ENCODE results near the gene EIF4G3.

Gene EIF4G3

GRCh38 chr1:20998826-20999225 is 177.9 kb downstream of the EIF4G3 start:
- no peak for DNase-seq

- no peak for DNase-seq
Measured at GRCh38 chr1:20997602-20998224, 179.0 kb downstream of the EIF4G3 start.

- no peak for DNase-seq
Measured at GRCh38 chr1:20996554-20996953, 180.1 kb downstream of the EIF4G3 start.

- DNase-seq, result no peak
Measured at GRCh38 chr1:20993716-20994575, 182.8 kb downstream of the EIF4G3 start.

GRCh38 chr1:20992322-20993056 is 184.2 kb downstream of the EIF4G3 start:
- DNase-seq, result no peak

- DNase-seq, result no peak
Measured at GRCh38 chr1:20988943-20989342, 187.8 kb downstream of the EIF4G3 start.

- DNase-seq, result no peak
Measured at GRCh38 chr1:20987831-20988825, 188.6 kb downstream of the EIF4G3 start.

- DNase-seq, result no peak
Measured at GRCh38 chr1:20983297-20983889, 193.3 kb downstream of the EIF4G3 start.

- DNase-seq, result no peak
Measured at GRCh38 chr1:20982316-20982715, 194.4 kb downstream of the EIF4G3 start.

GRCh38 chr1:20981915-20982314 is 194.8 kb downstream of the EIF4G3 start:
- DNase-seq, result no peak

GRCh38 chr1:20980051-20980450 is 196.6 kb downstream of the EIF4G3 start:
- DNase-seq, result no peak

- DNase-seq, result no peak
Measured at GRCh38 chr1:20978413-20978812, 198.3 kb downstream of the EIF4G3 start.

GRCh38 chr1:20975668-20976067 is 201.0 kb downstream of the EIF4G3 start:
- DNase-seq, result no peak

- DNase-seq, result no peak
Measured at GRCh38 chr1:20974951-20975350, 201.7 kb downstream of the EIF4G3 start.

- no peak for DNase-seq
Measured at GRCh38 chr1:20974069-20974468, 202.6 kb downstream of the EIF4G3 start.

- DNase-seq, result no peak
Measured at GRCh38 chr1:20972855-20973254, 203.8 kb downstream of the EIF4G3 start.

GRCh38 chr1:20964540-20965484 is 211.9 kb downstream of the EIF4G3 start:
- no peak for DNase-seq

- DNase-seq, result no peak
Measured at GRCh38 chr1:20962576-20963258, 214.0 kb downstream of the EIF4G3 start.

- no peak for DNase-seq
Measured at GRCh38 chr1:20958430-20958829, 218.3 kb downstream of the EIF4G3 start.
